ENCODE data around the gene CNKSR3. TPM values are rescaled to one million over a fixed set of nuclear protein-coding genes. Genes with fewer than 3 reads are reported as not detected.

Gene CNKSR3
- polyA plus RNA-seq, 1 donor from 2014 or later = 3.0 TPM

DNA sequence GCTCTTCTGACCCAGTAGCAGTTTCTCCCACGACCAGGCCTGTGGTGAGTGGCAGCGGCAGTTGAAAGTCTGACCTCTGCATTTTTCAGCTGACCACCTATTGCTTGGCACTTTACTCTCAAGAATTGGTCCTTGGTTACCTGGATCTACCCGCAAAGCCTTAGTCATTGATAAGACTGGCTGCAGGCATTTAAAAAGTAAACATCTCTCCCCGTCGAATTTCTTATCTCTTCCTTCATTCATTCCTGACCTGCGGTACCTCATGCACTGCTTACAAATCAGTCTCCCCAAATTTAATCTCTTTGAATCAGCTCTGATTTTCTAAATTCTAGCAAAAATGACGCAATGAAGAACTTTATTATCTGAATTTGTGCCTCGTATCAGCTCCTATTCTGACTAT, 127.7 kb downstream of the CNKSR3 start:
- no peaks in the 10 kb centered on the region for H3K79me2 ChIP-seq (replicated peaks; ENCODE audit: insufficient read depth, low read length)
- no peak overlapping the region for H3K4me2 ChIP-seq (ENCODE audit: low read length)
- no peak overlapping the region for H3K27ac ChIP-seq (ENCODE audit: low read length)
- H3K9me2 ChIP-seq (ENCODE audit: insufficient read depth, low read length) = no peaks in the 10 kb centered on the region
- H2AFZ ChIP-seq (ENCODE audit: low read depth, low read length) = no peak overlapping the region
- H3K4me3 ChIP-seq (ENCODE audit: low read length) = no peak overlapping the region
- no peak overlapping the region for H3K9ac ChIP-seq (ENCODE audit: low read length)
- H3K27me3 ChIP-seq (ENCODE audit: insufficient read depth, low read depth, low read length) = no peaks in the 10 kb centered on the region
- H4K20me1 ChIP-seq (ENCODE audit: insufficient read depth) = no peaks in the 10 kb centered on the region
- H3K9me3 ChIP-seq (ENCODE audit: low read length) = no peaks in the 10 kb centered on the region
- no peaks in the 10 kb centered on the region for H3K36me3 ChIP-seq (ENCODE audit: insufficient read depth, low read length)
- no peak for TF ChIP-seq MXI1 (conservative IDR thresholded peaks at IDR 0.05; ENCODE audit: poor library complexity, severe bottlenecking)
- no peak for TF ChIP-seq TAF1 (IDR thresholded peaks at IDR 0.05; ENCODE audit: low read depth)
- TF ChIP-seq EP300 (conservative IDR thresholded peaks at IDR 0.05; ENCODE audit: poor library complexity, severe bottlenecking) = no peak
- TF ChIP-seq, protein P1, sequence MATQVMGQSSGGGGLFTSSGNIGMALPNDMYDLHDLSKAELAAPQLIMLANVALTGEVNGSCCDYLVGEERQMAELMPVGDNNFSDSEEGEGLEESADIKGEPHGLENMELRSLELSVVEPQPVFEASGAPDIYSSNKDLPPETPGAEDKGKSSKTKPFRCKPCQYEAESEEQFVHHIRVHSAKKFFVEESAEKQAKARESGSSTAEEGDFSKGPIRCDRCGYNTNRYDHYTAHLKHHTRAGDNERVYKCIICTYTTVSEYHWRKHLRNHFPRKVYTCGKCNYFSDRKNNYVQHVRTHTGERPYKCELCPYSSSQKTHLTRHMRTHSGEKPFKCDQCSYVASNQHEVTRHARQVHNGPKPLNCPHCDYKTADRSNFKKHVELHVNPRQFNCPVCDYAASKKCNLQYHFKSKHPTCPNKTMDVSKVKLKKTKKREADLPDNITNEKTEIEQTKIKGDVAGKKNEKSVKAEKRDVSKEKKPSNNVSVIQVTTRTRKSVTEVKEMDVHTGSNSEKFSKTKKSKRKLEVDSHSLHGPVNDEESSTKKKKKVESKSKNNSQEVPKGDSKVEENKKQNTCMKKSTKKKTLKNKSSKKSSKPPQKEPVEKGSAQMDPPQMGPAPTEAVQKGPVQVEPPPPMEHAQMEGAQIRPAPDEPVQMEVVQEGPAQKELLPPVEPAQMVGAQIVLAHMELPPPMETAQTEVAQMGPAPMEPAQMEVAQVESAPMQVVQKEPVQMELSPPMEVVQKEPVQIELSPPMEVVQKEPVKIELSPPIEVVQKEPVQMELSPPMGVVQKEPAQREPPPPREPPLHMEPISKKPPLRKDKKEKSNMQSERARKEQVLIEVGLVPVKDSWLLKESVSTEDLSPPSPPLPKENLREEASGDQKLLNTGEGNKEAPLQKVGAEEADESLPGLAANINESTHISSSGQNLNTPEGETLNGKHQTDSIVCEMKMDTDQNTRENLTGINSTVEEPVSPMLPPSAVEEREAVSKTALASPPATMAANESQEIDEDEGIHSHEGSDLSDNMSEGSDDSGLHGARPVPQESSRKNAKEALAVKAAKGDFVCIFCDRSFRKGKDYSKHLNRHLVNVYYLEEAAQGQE (IDR thresholded peaks at IDR 0.05; ENCODE audit: borderline replicate concordance) = no peak
- TF ChIP-seq EZH2 (IDR thresholded peaks at IDR 0.05; ENCODE audit: borderline replicate concordance, insufficient read depth, low read length, poor library complexity, severe bottlenecking) = no peak
- TF ChIP-seq, protein P2, sequence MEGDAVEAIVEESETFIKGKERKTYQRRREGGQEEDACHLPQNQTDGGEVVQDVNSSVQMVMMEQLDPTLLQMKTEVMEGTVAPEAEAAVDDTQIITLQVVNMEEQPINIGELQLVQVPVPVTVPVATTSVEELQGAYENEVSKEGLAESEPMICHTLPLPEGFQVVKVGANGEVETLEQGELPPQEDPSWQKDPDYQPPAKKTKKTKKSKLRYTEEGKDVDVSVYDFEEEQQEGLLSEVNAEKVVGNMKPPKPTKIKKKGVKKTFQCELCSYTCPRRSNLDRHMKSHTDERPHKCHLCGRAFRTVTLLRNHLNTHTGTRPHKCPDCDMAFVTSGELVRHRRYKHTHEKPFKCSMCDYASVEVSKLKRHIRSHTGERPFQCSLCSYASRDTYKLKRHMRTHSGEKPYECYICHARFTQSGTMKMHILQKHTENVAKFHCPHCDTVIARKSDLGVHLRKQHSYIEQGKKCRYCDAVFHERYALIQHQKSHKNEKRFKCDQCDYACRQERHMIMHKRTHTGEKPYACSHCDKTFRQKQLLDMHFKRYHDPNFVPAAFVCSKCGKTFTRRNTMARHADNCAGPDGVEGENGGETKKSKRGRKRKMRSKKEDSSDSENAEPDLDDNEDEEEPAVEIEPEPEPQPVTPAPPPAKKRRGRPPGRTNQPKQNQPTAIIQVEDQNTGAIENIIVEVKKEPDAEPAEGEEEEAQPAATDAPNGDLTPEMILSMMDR (IDR thresholded peaks at IDR 0.05; ENCODE audit: poor library complexity, severe bottlenecking) = no peak
- no peak for TF ChIP-seq SMC3 (conservative IDR thresholded peaks at IDR 0.05; ENCODE audit: poor library complexity)
- TF ChIP-seq RAD21 (conservative IDR thresholded peaks at IDR 0.05) = no peak
- TF ChIP-seq POLR2AphosphoS5 (IDR thresholded peaks at IDR 0.05) = no peak
- H3F3A ChIP-seq (ENCODE audit: insufficient read depth, low read length, poor library complexity, severe bottlenecking) = no peaks in the 10 kb centered on the region

DNA sequence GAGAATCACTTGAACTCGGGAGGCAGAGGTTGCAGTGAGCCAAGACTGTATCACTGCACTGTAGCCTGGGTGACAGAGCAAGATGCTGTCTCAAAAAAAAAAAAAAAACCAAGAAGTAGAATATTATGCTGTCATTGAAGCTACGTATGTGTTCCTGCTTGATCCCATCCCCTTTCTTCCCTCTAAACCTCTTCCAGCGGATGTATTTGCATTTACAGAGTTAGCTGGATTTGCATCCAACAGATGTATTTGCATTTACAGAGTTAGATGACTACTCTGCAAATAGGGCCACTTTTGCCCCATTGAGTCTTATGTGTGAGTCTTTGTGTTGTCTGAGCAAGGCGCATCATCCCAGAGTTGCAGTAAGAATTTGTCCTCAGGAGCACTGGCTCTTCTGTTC, 128.9 kb downstream of the CNKSR3 start:
- H3K9me3 ChIP-seq (ENCODE audit: low read length) = no peaks in the 10 kb centered on the region
- H3K36me3 ChIP-seq (ENCODE audit: insufficient read depth, low read length) = no peaks in the 10 kb centered on the region
- no peak overlapping the region for H3K4me3 ChIP-seq (ENCODE audit: low read length)
- H3K79me2 ChIP-seq (replicated peaks; ENCODE audit: insufficient read depth, low read length) = no peaks in the 10 kb centered on the region
- no peak overlapping the region for H3K27ac ChIP-seq (ENCODE audit: low read length)
- H3K9ac ChIP-seq (ENCODE audit: low read length) = no peak overlapping the region
- H3K9me2 ChIP-seq (ENCODE audit: insufficient read depth, low read length) = no peaks in the 10 kb centered on the region
- H2AFZ ChIP-seq (ENCODE audit: low read depth, low read length) = no peak overlapping the region
- H3F3A ChIP-seq (ENCODE audit: insufficient read depth, low read length, poor library complexity, severe bottlenecking) = no peaks in the 10 kb centered on the region
- H4K20me1 ChIP-seq (ENCODE audit: insufficient read depth) = no peaks in the 10 kb centered on the region
- TF ChIP-seq TAF1 (IDR thresholded peaks at IDR 0.05; ENCODE audit: low read depth) (no peak), EP300 (conservative IDR thresholded peaks at IDR 0.05; ENCODE audit: poor library complexity, severe bottlenecking) (no peak), EZH2 (IDR thresholded peaks at IDR 0.05; ENCODE audit: borderline replicate concordance, insufficient read depth, low read length, poor library complexity, severe bottlenecking) (no peak), RAD21 (conservative IDR thresholded peaks at IDR 0.05) (no peak), MXI1 (conservative IDR thresholded peaks at IDR 0.05; ENCODE audit: poor library complexity, severe bottlenecking) (no peak)
- TF ChIP-seq, protein P1 (IDR thresholded peaks at IDR 0.05; ENCODE audit: borderline replicate concordance) = no peak
- H3K4me2 ChIP-seq (ENCODE audit: low read length) = no peak overlapping the region
- no peaks in the 10 kb centered on the region for H3K27me3 ChIP-seq (ENCODE audit: insufficient read depth, low read depth, low read length)

Measured in neural cell (in vitro differentiated cells).